ENCODE measurements around the gene FUT4.

GRCh38 chr11:94568200-94568599, 24.5 kb downstream of the FUT4 start:
- TF ChIP-seq CTCF (IDR thresholded peaks at IDR 0.05) (no peak), POLR2A (IDR thresholded peaks at IDR 0.05) (no peak), POLR2AphosphoS5 (IDR thresholded peaks at IDR 0.05) (no peak), EP300 (IDR thresholded peaks at IDR 0.05) (no peak)

Measured in sigmoid colon (tissue), 4 donors.